ENCODE measurements around the gene BATF.

Gene BATF

GRCh38 chr14:75494896-75495295 lies 27.4 kb upstream of the BATF start:
- no peak for TF ChIP-seq GATA3 (IDR thresholded peaks at IDR 0.05; ENCODE audit: low read depth, low read length)
- no peak for TF ChIP-seq GATA2 (IDR thresholded peaks at IDR 0.05; ENCODE audit: low read depth, low read length)

- no peak for TF ChIP-seq GATA2 (IDR thresholded peaks at IDR 0.05; ENCODE audit: low read depth, low read length)
- no peak for TF ChIP-seq GATA3 (IDR thresholded peaks at IDR 0.05; ENCODE audit: low read depth, low read length)
These were observed 26.9 kb upstream of the BATF start for GRCh38 chr14:75495399-75495798.

GRCh38 chr14:75495882-75496281 lies 26.4 kb upstream of the BATF start:
- TF ChIP-seq GATA3 (IDR thresholded peaks at IDR 0.05; ENCODE audit: low read depth, low read length), result no peak
- no peak for TF ChIP-seq GATA2 (IDR thresholded peaks at IDR 0.05; ENCODE audit: low read depth, low read length)

- TF ChIP-seq GATA3 (IDR thresholded peaks at IDR 0.05; ENCODE audit: low read depth, low read length), result no peak
- TF ChIP-seq GATA2 (IDR thresholded peaks at IDR 0.05; ENCODE audit: low read depth, low read length), result no peak
These were observed 25.5 kb upstream of the BATF start for GRCh38 chr14:75496755-75497154.

- TF ChIP-seq GATA2 (IDR thresholded peaks at IDR 0.05; ENCODE audit: low read depth, low read length) (no peak), GATA3 (IDR thresholded peaks at IDR 0.05; ENCODE audit: low read depth, low read length) (no peak)
These were observed 25.1 kb upstream of the BATF start for GRCh38 chr14:75497191-75497590.

GRCh38 chr14:75497701-75498100 lies 24.6 kb upstream of the BATF start:
- TF ChIP-seq GATA2 (IDR thresholded peaks at IDR 0.05; ENCODE audit: low read depth, low read length), result no peak
- no peak for TF ChIP-seq GATA3 (IDR thresholded peaks at IDR 0.05; ENCODE audit: low read depth, low read length)

- TF ChIP-seq GATA2 (IDR thresholded peaks at IDR 0.05; ENCODE audit: low read depth, low read length) (no peak), GATA3 (IDR thresholded peaks at IDR 0.05; ENCODE audit: low read depth, low read length) (no peak)
These were observed 23.0 kb upstream of the BATF start for GRCh38 chr14:75499084-75499875.

GRCh38 chr14:75501080-75501479 lies 21.2 kb upstream of the BATF start:
- TF ChIP-seq GATA2 (IDR thresholded peaks at IDR 0.05; ENCODE audit: low read depth, low read length), result no peak
- TF ChIP-seq GATA3 (IDR thresholded peaks at IDR 0.05; ENCODE audit: low read depth, low read length), result no peak

GRCh38 chr14:75504411-75504810 lies 17.9 kb upstream of the BATF start:
- TF ChIP-seq GATA2 (IDR thresholded peaks at IDR 0.05; ENCODE audit: low read depth, low read length) (no peak), GATA3 (IDR thresholded peaks at IDR 0.05; ENCODE audit: low read depth, low read length) (no peak)

GRCh38 chr14:75506930-75507329 lies 15.3 kb upstream of the BATF start:
- no peak for TF ChIP-seq GATA2 (IDR thresholded peaks at IDR 0.05; ENCODE audit: low read depth, low read length)
- TF ChIP-seq GATA3 (IDR thresholded peaks at IDR 0.05; ENCODE audit: low read depth, low read length), result no peak

GRCh38 chr14:75510547-75510946 lies 11.7 kb upstream of the BATF start:
- TF ChIP-seq GATA2 (IDR thresholded peaks at IDR 0.05; ENCODE audit: low read depth, low read length) (no peak), GATA3 (IDR thresholded peaks at IDR 0.05; ENCODE audit: low read depth, low read length) (no peak)

- TF ChIP-seq GATA2 (IDR thresholded peaks at IDR 0.05; ENCODE audit: low read depth, low read length), result no peak
- no peak for TF ChIP-seq GATA3 (IDR thresholded peaks at IDR 0.05; ENCODE audit: low read depth, low read length)
These were observed 11.1 kb upstream of the BATF start for GRCh38 chr14:75511201-75511600.

- TF ChIP-seq GATA2 (IDR thresholded peaks at IDR 0.05; ENCODE audit: low read depth, low read length) (no peak), GATA3 (IDR thresholded peaks at IDR 0.05; ENCODE audit: low read depth, low read length) (no peak)
These were observed 8.2 kb upstream of the BATF start for GRCh38 chr14:75513911-75514672.

- TF ChIP-seq GATA2 (IDR thresholded peaks at IDR 0.05; ENCODE audit: low read depth, low read length), result no peak
- TF ChIP-seq GATA3 (IDR thresholded peaks at IDR 0.05; ENCODE audit: low read depth, low read length), result no peak
These were observed 7.3 kb upstream of the BATF start for GRCh38 chr14:75514673-75515628.
